Right forelimb (tissue), 1 donor: Measurements from ENCODE around the gene COL24A1.
A peak's percentile ranks its signal among the peaks of the same experiment; 100 is the strongest.
"Not testable (repeated sequence)": the region's sequence is repeated elsewhere in the genome, so short reads cannot be mapped to it uniquely, and the experiment has no call there.

Experiments
- DNase-seq: peaks from one replicate; pipeline ENCODE4 v3.0.0-alpha.2; 2018

COL24A1 gene

DNA sequence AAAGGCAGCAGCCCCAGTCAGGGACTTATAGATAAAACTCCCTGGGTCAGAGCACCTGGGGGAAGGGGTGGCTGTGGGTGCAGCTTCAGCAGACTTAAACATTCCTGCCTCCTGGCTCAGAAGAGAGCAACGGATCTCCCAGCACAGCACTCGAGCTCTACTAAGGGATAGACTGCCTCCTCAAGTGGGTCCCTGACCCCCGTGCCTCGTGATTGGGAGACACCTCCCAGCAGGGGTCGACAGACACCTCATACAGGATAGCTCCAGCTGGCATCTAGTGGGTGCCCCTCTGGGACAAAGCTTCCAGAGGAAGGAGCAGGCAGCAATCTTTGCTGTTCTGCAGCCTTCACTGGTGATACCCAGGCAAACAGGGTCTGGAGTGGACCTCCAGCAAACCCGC, 84.1 kb downstream of the COL24A1 start:
- not testable (repeated sequence) for DNase-seq

DNA sequence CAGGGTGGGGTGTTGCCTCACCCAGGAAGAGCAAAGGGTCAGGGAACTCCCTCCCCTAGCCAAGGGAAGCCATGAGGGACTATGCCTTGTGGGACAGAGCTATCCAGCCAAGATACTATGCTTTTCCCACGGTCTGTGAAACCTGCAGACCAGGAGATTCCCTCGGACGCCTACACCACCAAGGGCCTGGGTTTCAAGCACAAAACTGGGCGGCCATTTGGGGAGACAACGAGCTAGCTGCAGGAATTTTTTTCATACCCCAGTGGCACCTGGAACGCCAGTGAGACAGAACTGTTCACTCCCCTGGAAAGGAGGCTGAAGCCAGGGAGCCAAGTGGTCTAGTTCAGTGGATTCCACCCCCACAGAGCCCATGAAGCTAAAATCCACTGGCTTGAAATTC, 84.7 kb downstream of the COL24A1 start:
- not testable (repeated sequence) for DNase-seq

DNA sequence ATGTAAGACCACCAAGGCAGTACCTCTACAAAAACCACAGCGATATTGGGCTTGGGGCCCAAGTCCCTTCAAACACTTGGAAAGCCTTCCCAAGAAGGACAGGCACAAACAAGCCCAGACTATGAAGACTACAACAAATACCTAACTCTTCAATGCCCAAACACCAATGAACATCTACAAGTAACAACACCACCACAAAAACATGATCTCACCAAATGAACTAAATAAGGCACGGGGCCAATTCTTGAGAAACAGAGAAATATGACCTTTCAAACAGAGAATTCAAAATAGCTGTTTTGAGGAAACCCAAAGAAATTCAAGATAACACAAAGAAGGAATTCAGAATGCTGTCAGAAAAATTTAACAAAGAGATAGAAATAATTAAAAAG, 86.8 kb downstream of the COL24A1 start:
- no peak for DNase-seq

DNA sequence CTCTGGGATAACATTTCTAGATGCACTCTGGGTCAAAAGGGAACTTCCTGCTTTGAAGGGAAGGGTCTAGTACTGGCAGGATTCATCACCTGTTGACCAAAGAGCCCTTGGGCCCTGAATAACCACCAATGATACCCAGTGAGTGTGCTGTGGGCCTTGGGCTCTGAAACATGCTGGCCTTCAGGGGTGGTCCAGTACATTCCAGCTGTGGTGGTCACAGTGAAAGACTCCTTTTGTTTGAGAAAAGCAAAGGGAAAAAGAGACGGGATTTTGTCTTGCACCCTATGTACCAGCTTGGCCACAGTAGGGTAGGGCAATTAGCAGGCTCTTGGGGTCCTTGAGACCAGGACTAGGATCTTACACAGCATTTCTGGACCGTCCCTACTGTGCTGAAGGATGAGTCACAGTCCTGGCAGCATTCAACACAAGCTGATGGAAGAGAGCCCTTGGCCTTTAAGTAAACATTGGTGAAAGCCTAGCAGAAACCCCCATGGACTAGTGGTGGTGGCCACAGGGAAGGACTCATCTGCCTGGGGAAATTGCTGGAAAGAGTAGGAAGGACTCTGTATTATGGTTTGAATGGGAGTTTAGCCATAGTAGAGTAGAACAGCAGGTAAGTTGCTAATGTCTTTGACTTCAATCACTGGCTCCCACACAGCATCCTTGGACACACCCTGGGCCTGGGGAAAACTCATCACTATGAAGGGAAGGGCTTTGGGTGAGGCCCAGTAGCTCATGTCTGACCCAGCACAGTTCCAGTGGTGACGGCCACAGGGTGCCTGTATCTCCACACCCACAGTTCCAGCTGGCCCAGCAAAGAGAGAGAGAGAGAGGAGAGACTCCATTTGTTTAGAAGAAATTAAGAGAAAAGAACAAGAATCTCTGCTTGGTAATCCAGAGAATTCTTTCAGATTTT, 87.5 kb downstream of the COL24A1 start:
- DNase-seq = no peak

- peak; percentile 44 for DNase-seq
These were observed 88.3 kb downstream of the COL24A1 start for GRCh38 chr1:86068271-86068721.

GRCh38 chr1:86067626-86068025, 88.9 kb downstream of the COL24A1 start:
- no peak for DNase-seq

DNA sequence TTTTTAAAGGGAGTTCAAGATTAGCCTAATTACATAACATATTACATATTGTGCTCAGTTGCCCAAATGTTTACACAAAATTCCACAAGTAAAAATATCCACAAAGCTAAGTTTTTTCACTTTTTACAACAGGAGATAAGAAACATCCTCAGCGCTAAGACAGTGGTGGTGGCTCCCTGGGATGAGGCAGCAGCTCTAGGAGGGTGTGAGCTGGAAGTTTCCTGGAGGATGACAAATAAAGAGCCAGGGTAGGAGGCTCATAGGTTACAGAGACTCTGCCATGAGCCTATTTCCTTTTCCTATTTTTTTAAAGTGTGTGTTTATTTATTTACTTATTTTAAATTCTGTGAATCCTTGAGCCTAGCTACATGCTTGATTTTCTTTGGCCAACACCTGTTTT, 91.7 kb downstream of the COL24A1 start:
- DNase-seq = no peak

DNA sequence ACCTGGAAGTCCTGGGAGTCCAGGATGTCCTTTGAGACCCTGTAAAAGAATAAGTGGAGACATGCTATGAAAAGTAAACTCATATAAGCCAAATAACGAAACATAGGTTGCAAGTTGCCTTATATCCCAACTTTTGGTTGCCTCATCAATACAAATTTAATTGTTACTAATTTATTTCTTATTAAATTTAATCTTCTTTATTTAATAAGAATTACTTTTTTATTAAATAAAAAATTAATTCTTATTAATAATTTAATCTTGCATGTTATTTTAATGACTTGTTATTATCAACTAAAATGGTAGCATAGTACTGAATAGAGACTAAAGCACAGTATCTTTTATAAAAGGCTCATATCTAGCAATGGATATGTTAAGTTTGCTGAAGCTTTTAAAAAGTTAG, 92.9 kb downstream of the COL24A1 start:
- DNase-seq = no peak

- DNase-seq = no peak
These were observed 94.1 kb downstream of the COL24A1 start for GRCh38 chr1:86062453-86062852.

- DNase-seq = no peak
These were observed 95.0 kb downstream of the COL24A1 start for GRCh38 chr1:86061551-86061990.

- DNase-seq = no peak
These were observed 102.2 kb downstream of the COL24A1 start for GRCh38 chr1:86054396-86054795.

DNA sequence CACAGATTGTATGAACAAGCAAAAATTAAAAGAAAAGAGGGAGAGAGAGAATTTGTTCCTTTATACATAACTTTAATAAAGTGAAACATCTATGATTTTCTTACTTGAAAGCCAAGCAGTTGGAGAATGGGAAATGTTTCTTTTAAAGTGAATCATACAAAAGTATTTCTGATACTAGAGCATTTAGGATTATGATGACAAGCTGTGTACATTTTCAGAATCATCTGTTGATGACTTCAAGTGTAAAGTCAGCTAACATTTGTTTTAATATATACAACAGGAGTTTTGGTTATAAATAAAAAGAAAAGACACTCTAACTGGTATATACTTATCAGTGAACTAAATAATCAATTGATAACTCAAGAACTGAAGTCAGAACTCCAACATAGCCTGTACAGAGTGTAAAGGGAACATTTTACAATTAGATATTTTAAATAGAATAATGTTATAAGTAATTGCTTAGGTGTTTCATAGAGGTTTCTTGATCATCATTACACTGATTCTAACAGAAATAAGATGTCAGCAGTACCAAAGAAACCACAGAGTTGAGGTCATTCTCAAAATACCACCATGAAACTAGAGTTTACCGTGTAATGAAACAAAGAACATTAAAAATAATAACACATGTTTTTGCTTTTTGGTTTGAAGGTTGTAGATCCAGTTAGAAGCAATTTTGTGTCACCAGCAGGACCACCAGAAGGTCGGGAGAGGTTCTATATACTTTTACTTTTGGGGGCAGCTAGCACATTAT, 103.4 kb downstream of the COL24A1 start:
- DNase-seq = no peak

GRCh38 chr1:86035101-86035500, 121.5 kb downstream of the COL24A1 start:
- DNase-seq = no peak

DNA sequence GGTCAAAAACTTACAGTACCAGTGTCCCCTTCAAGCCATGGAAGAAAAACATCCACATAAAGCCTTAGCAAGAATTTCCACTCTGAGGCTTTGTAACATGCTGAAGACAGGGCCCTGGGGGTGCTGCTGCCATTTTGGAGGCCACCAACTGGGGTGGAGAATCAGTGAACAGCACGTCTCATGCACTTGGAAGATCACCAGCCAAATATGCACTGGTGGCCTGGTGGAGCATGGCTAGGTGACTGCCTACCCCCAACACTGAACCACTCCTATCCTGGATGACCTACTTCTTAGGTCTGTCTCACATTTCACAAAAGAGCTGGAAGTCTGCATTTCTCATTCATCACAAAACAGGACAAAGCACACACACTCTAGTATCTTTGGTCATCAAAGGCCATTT, 126.4 kb downstream of the COL24A1 start:
- DNase-seq = no peak

- DNase-seq = no peak
These were observed 138.2 kb downstream of the COL24A1 start for GRCh38 chr1:86018283-86018923.

- DNase-seq = no peak
These were observed 140.4 kb downstream of the COL24A1 start for GRCh38 chr1:86016076-86016759.

- DNase-seq = no peak
These were observed 141.2 kb downstream of the COL24A1 start for GRCh38 chr1:86015375-86015774.

- no peak for DNase-seq
These were observed 156.0 kb downstream of the COL24A1 start for GRCh38 chr1:86000601-86001000.

DNA sequence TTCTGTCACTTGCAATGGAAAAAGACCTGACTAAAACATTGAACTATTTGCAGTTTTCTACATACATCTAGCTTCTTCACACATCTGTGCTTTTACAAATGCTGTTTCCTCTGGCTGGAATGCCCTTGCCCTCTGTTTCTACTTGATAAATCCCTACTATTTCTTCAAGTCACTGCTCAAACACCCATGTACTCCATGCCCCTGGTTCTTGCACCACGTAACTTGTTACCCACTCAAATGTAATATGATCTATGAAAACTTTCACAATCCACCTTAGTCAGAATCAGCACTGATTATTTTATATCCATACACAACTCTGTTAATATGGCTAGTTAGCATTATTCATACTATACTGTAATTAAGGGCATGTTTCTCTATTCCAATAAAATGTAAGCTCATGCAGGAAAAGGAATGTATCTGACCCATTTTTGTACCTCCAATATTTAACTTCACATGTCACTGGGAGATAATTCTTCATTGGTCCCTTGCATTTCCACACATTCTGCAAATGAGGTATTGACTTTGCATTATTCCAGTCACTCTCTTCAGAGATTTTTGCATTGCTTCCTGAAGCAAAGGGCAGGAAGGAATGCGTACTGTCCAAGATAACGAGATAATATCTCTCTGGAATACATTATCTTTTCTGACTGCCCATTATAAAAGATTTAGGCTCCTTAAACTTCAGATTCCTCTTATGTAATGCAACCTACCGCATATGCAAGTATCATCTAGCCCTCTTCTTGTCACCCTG, 158.3 kb downstream of the COL24A1 start:
- DNase-seq = no peak

- DNase-seq = no peak
These were observed 163.8 kb downstream of the COL24A1 start for GRCh38 chr1:85992791-85993190.

DNA sequence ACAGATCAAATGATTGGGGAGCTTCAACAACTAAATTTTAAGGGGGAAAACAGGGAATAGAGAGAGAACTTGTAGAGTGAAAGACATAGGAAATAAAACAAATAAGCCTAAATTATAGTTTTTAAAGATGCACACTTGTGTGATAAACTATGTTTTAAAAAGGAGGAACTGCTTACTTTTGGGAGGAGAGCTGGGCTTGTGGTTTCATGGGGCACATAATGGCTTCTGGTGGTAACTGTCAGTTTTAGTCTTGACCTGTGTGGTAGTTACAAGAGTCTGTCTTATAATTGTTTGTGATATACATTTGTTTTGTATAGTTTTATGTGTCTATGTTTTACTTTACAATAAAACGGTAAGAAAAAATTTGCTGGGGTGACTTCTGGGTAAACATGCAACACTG, 165.3 kb downstream of the COL24A1 start:
- DNase-seq = no peak

- no peak for DNase-seq
These were observed 171.9 kb downstream of the COL24A1 start for GRCh38 chr1:85984636-85985035.
